ENCODE data around the gene GRIP1.

DNA sequence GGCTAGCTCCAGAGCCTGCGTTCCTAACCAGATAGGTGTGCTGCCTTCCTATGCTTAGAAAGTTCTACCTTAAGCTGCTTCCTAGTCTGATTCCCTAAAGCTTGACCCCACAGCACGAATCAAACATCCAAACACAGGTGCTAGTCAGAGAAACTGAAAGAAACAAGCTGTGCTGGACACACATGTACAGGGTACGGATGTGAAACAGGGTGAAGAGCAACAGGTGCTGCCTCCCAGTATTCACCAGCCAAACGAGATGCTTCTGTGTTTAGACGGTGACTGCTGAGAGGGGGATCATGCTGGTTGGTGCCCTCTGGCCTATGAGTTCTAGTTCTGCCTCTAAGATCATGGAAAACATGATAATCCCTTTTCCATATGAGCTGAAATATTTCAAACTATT is 105.3 kb downstream of the GRIP1 start:
- TF ChIP-seq, protein P1, sequence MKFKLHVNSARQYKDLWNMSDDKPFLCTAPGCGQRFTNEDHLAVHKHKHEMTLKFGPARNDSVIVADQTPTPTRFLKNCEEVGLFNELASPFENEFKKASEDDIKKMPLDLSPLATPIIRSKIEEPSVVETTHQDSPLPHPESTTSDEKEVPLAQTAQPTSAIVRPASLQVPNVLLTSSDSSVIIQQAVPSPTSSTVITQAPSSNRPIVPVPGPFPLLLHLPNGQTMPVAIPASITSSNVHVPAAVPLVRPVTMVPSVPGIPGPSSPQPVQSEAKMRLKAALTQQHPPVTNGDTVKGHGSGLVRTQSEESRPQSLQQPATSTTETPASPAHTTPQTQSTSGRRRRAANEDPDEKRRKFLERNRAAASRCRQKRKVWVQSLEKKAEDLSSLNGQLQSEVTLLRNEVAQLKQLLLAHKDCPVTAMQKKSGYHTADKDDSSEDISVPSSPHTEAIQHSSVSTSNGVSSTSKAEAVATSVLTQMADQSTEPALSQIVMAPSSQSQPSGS (CRISPR knock-in tag; IDR thresholded peaks at IDR 0.05; ENCODE audit: borderline replicate concordance, low read depth), result no peak
- TF ChIP-seq, protein P2, sequence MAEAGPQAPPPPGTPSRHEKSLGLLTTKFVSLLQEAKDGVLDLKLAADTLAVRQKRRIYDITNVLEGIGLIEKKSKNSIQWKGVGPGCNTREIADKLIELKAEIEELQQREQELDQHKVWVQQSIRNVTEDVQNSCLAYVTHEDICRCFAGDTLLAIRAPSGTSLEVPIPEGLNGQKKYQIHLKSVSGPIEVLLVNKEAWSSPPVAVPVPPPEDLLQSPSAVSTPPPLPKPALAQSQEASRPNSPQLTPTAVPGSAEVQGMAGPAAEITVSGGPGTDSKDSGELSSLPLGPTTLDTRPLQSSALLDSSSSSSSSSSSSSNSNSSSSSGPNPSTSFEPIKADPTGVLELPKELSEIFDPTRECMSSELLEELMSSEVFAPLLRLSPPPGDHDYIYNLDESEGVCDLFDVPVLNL (CRISPR knock-in tag; IDR thresholded peaks at IDR 0.05; ENCODE audit: borderline replicate concordance, low read depth), result no peak
- TF ChIP-seq NR2C2 (CRISPR knock-in tag; IDR thresholded peaks at IDR 0.05), result no peak
- TF ChIP-seq, protein P3, sequence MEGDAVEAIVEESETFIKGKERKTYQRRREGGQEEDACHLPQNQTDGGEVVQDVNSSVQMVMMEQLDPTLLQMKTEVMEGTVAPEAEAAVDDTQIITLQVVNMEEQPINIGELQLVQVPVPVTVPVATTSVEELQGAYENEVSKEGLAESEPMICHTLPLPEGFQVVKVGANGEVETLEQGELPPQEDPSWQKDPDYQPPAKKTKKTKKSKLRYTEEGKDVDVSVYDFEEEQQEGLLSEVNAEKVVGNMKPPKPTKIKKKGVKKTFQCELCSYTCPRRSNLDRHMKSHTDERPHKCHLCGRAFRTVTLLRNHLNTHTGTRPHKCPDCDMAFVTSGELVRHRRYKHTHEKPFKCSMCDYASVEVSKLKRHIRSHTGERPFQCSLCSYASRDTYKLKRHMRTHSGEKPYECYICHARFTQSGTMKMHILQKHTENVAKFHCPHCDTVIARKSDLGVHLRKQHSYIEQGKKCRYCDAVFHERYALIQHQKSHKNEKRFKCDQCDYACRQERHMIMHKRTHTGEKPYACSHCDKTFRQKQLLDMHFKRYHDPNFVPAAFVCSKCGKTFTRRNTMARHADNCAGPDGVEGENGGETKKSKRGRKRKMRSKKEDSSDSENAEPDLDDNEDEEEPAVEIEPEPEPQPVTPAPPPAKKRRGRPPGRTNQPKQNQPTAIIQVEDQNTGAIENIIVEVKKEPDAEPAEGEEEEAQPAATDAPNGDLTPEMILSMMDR (IDR thresholded peaks at IDR 0.05), result no peak
- TF ChIP-seq, protein P4, sequence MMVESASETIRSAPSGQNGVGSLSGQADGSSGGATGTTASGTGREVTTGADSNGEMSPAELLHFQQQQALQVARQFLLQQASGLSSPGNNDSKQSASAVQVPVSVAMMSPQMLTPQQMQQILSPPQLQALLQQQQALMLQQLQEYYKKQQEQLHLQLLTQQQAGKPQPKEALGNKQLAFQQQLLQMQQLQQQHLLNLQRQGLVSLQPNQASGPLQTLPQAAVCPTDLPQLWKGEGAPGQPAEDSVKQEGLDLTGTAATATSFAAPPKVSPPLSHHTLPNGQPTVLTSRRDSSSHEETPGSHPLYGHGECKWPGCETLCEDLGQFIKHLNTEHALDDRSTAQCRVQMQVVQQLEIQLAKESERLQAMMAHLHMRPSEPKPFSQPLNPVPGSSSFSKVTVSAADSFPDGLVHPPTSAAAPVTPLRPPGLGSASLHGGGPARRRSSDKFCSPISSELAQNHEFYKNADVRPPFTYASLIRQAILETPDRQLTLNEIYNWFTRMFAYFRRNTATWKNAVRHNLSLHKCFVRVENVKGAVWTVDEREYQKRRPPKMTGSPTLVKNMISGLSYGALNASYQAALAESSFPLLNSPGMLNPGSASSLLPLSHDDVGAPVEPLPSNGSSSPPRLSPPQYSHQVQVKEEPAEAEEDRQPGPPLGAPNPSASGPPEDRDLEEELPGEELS (CRISPR knock-in tag; IDR thresholded peaks at IDR 0.05), result no peak
- no peak for TF ChIP-seq NR3C1 (CRISPR knock-in tag; conservative IDR thresholded peaks at IDR 0.05; ENCODE audit: low read depth)
- TF ChIP-seq, protein P5, sequence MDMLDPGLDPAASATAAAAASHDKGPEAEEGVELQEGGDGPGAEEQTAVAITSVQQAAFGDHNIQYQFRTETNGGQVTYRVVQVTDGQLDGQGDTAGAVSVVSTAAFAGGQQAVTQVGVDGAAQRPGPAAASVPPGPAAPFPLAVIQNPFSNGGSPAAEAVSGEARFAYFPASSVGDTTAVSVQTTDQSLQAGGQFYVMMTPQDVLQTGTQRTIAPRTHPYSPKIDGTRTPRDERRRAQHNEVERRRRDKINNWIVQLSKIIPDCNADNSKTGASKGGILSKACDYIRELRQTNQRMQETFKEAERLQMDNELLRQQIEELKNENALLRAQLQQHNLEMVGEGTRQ (CRISPR knock-in tag; IDR thresholded peaks at IDR 0.05), result no peak
- TF ChIP-seq, protein P6, sequence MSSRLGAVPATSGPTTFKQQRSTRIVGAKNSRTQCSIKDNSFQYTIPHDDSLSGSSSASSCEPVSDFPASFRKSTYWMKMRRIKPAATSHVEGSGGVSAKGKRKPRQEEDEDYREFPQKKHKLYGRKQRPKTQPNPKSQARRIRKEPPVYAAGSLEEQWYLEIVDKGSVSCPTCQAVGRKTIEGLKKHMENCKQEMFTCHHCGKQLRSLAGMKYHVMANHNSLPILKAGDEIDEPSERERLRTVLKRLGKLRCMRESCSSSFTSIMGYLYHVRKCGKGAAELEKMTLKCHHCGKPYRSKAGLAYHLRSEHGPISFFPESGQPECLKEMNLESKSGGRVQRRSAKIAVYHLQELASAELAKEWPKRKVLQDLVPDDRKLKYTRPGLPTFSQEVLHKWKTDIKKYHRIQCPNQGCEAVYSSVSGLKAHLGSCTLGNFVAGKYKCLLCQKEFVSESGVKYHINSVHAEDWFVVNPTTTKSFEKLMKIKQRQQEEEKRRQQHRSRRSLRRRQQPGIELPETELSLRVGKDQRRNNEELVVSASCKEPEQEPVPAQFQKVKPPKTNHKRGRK (CRISPR knock-in tag; IDR thresholded peaks at IDR 0.05; ENCODE audit: borderline replicate concordance), result no peak
- no peak for TF ChIP-seq TEAD4 (CRISPR knock-in tag; IDR thresholded peaks at IDR 0.05)
- TF ChIP-seq TCF7 (CRISPR knock-in tag; IDR thresholded peaks at IDR 0.05; ENCODE audit: low read depth), result no peak
- TF ChIP-seq CREM (CRISPR knock-in tag; IDR thresholded peaks at IDR 0.05), result no peak
- TF ChIP-seq, protein P7, sequence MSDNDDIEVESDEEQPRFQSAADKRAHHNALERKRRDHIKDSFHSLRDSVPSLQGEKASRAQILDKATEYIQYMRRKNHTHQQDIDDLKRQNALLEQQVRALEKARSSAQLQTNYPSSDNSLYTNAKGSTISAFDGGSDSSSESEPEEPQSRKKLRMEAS (CRISPR knock-in tag; IDR thresholded peaks at IDR 0.05), result no peak
- TF ChIP-seq CREB1 (CRISPR knock-in tag; IDR thresholded peaks at IDR 0.05), result no peak
- no peak for TF ChIP-seq ZNF416 (CRISPR knock-in tag; IDR thresholded peaks at IDR 0.05)

Measured in WTC11 (cell line).